ENCODE measurements around the gene AIG1. TPM values are rescaled to one million over a fixed set of nuclear protein-coding genes. Genes with fewer than 3 reads are reported as not detected.

Gene AIG1
- total RNA-seq, 1 experiment from 2014 or later: 51.1 TPM

- no peaks in the 10 kb centered on the region for H3K9me3 ChIP-seq (ENCODE audit: control insufficient read depth in 1 of 2, insufficient read depth in 1 of 2, low read depth in 1 of 2, low read length in 2 of 2)
- ChIA-PET POLR2A (no interaction called here), RAD21 (ENCODE audit: low non-redundant PET in 1 of 2, low total read pairs in 2 of 2, uncharacterized antibody in 2 of 2, unreplicated experiment in 2 of 2) (no interaction called here), CTCF (no interaction called here)
- H3K27me3 ChIP-seq (ENCODE audit: insufficient read depth, low read length): no peaks in the 10 kb centered on the region
- H3K36me3 ChIP-seq (ENCODE audit: control insufficient read depth in 1 of 2, insufficient read depth in 2 of 2, low read length in 2 of 2): no peaks in the 10 kb centered on the region
- no TSS peak for BruUV-seq (replicated peaks)
- no peaks in the 10 kb centered on the region for H3K9me2 ChIP-seq (ENCODE audit: insufficient read depth)
- DNase-seq (ENCODE audit: low read depth, low spot score): no peak
- ATAC-seq: no peak
- no peak overlapping the region for H3K27ac ChIP-seq (ENCODE audit: low read depth, low read length)
- TF ChIP-seq REST (IDR thresholded peaks at IDR 0.05; ENCODE audit: low read depth): no peak
- no peak for TF ChIP-seq ELF1 (IDR thresholded peaks at IDR 0.05; ENCODE audit: borderline replicate concordance, low read depth)
- no peak for TF ChIP-seq EZH2phosphoT487 (IDR thresholded peaks at IDR 0.05; ENCODE audit: borderline replicate concordance)
- TF ChIP-seq POLR2A (IDR thresholded peaks at IDR 0.05; ENCODE audit: borderline replicate concordance, extremely low read depth, insufficient read depth, insufficient read length): no peak
- no peak for TF ChIP-seq ZBTB33 (IDR thresholded peaks at IDR 0.05; ENCODE audit: extremely low read depth, insufficient replicate concordance, low read length)
- no peak for TF ChIP-seq CBX3 (IDR thresholded peaks at IDR 0.05; ENCODE audit: low read depth)
- TF ChIP-seq ZFX (IDR thresholded peaks at IDR 0.05): no peak
- TF ChIP-seq EZH2 (IDR thresholded peaks at IDR 0.05): no peak
- TF ChIP-seq TCF7L2 (IDR thresholded peaks at IDR 0.05; ENCODE audit: borderline replicate concordance, extremely low read depth, insufficient read depth, insufficient read length): no peak
- no peak for TF ChIP-seq EGR1 (IDR thresholded peaks at IDR 0.05; ENCODE audit: low read depth)
- intact Hi-C loops (cut with micrococcal nuclease): no loop called here
- H3K4me2 ChIP-seq (ENCODE audit: low read length): no peak overlapping the region
- H3K4me3 ChIP-seq (replicated peaks in 1 of 2; ENCODE audit: low read depth in 1 of 2, low read length in 2 of 2): no peak overlapping the region
- no peaks in the 10 kb centered on the region for H4K20me1 ChIP-seq (ENCODE audit: insufficient read depth)
- no peak overlapping the region for H3K9ac ChIP-seq (ENCODE audit: low read length)
- H3K4me1 ChIP-seq (ENCODE audit: control insufficient read depth in 1 of 2, insufficient read depth in 2 of 2, low read length in 2 of 2): no peaks in the 10 kb centered on the region
- H2AFZ ChIP-seq (ENCODE audit: low read depth, low read length, poor library complexity, severe bottlenecking): no peak overlapping the region
- H3K79me2 ChIP-seq (ENCODE audit: insufficient read depth, low read length): no peaks in the 10 kb centered on the region
Measured at GRCh38 chr6:143218233-143218632, 157.5 kb downstream of the AIG1 start.
